HG03064 (cell line): ENCODE measurements around the gene CEP128.

Source experiments
- ATAC-seq: cut with Tn5 transposase; IDR thresholded peaks from one replicate; pipeline ENCODE4 v1.9.1; 2021; ENCODE audit warnings: low read depth; ENCODE audit not compliant: unreplicated experiment

The CEP128 gene

GRCh38 chr14:80906336-80906735 is 35.2 kb downstream of the CEP128 start:
- ATAC-seq = no peak

GRCh38 chr14:80902608-80903007 is 38.9 kb downstream of the CEP128 start:
- ATAC-seq = no peak

GRCh38 chr14:80901822-80902221 is 39.7 kb downstream of the CEP128 start:
- no peak for ATAC-seq

- ATAC-seq = no peak
Measured at GRCh38 chr14:80901260-80901659, 40.3 kb downstream of the CEP128 start.

GRCh38 chr14:80872645-80873044 is 68.9 kb downstream of the CEP128 start:
- no peak for ATAC-seq

GRCh38 chr14:80868260-80868659 is 73.3 kb downstream of the CEP128 start:
- no peak for ATAC-seq

- no peak for ATAC-seq
Measured at GRCh38 chr14:80867798-80868197, 73.7 kb downstream of the CEP128 start.

- no peak for ATAC-seq
Measured at GRCh38 chr14:80867091-80867490, 74.4 kb downstream of the CEP128 start.

- ATAC-seq = no peak
Measured at GRCh38 chr14:80865565-80865964, 76.0 kb downstream of the CEP128 start.

GRCh38 chr14:80862983-80863382 is 78.6 kb downstream of the CEP128 start:
- no peak for ATAC-seq

GRCh38 chr14:80862541-80862940 is 79.0 kb downstream of the CEP128 start:
- ATAC-seq = no peak

- no peak for ATAC-seq
Measured at GRCh38 chr14:80850197-80850814, 91.2 kb downstream of the CEP128 start.

GRCh38 chr14:80847070-80847469 is 94.5 kb downstream of the CEP128 start:
- ATAC-seq = no peak

GRCh38 chr14:80845856-80846255 is 95.7 kb downstream of the CEP128 start:
- no peak for ATAC-seq

- ATAC-seq = no peak
Measured at GRCh38 chr14:80844872-80845271, 96.7 kb downstream of the CEP128 start.

- ATAC-seq = no peak
Measured at GRCh38 chr14:80839743-80840142, 101.8 kb downstream of the CEP128 start.

- no peak for ATAC-seq
Measured at GRCh38 chr14:80809663-80810062, 131.9 kb downstream of the CEP128 start.

GRCh38 chr14:80805136-80805535 is 136.4 kb downstream of the CEP128 start:
- no peak for ATAC-seq

- no peak for ATAC-seq
Measured at GRCh38 chr14:80798878-80799277, 142.7 kb downstream of the CEP128 start.

GRCh38 chr14:80798211-80798610 is 143.3 kb downstream of the CEP128 start:
- ATAC-seq = no peak

GRCh38 chr14:80792771-80793170 is 148.8 kb downstream of the CEP128 start:
- no peak for ATAC-seq

- ATAC-seq = no peak
Measured at GRCh38 chr14:80787876-80788275, 153.7 kb downstream of the CEP128 start.

GRCh38 chr14:80784820-80785219 is 156.7 kb downstream of the CEP128 start:
- ATAC-seq = no peak
